ENCODE data around the gene ANKFN1.

The ANKFN1 gene

GRCh38 chr17:56506349-56506748 lies 353.1 kb downstream of the ANKFN1 start:
- Histone ChIP-seq H3K9me3 (ENCODE audit: control insufficient read depth in 1 of 2, low read length in 2 of 2) (no peaks in the 10 kb centered on the region), H3K4me1 (ENCODE audit: control insufficient read depth in 1 of 2, insufficient read depth in 2 of 2, low read length in 2 of 2) (no peaks in the 10 kb centered on the region), H3K27me3 (ENCODE audit: control insufficient read depth in 1 of 2, insufficient read depth in 2 of 2, low read length in 2 of 2) (no peaks in the 10 kb centered on the region), H3K9ac (ENCODE audit: low read depth in 1 of 2, low read length in 2 of 2) (no peak overlapping the region), H3K27ac (ENCODE audit: low read depth, low read length) (no peak overlapping the region), H3K4me3 (ENCODE audit: low read depth in 1 of 2, low read length in 2 of 2) (no peak overlapping the region), H3K36me3 (ENCODE audit: control insufficient read depth in 1 of 2, insufficient read depth in 2 of 2, low read length in 2 of 2) (no peaks in the 10 kb centered on the region)

GRCh38 chr17:56510554-56511342 lies 357.5 kb downstream of the ANKFN1 start:
- H3K36me3 ChIP-seq (ENCODE audit: control insufficient read depth in 1 of 2, insufficient read depth in 2 of 2, low read length in 2 of 2): no peaks in the 10 kb centered on the region
- H3K4me1 ChIP-seq (ENCODE audit: control insufficient read depth in 1 of 2, insufficient read depth in 2 of 2, low read length in 2 of 2): no peaks in the 10 kb centered on the region
- H3K4me3 ChIP-seq (ENCODE audit: low read depth in 1 of 2, low read length in 2 of 2): no peak overlapping the region
- no peak overlapping the region for H3K27ac ChIP-seq (ENCODE audit: low read depth, low read length)
- H3K9ac ChIP-seq (ENCODE audit: low read depth in 1 of 2, low read length in 2 of 2): no peak overlapping the region
- H3K27me3 ChIP-seq (ENCODE audit: control insufficient read depth in 1 of 2, insufficient read depth in 2 of 2, low read length in 2 of 2): no peaks in the 10 kb centered on the region
- no peaks in the 10 kb centered on the region for H3K9me3 ChIP-seq (ENCODE audit: control insufficient read depth in 1 of 2, low read length in 2 of 2)

- H3K4me1 ChIP-seq (ENCODE audit: control insufficient read depth in 1 of 2, insufficient read depth in 2 of 2, low read length in 2 of 2): no peaks in the 10 kb centered on the region
- no peak overlapping the region for H3K4me3 ChIP-seq (ENCODE audit: low read depth in 1 of 2, low read length in 2 of 2)
- H3K27me3 ChIP-seq (ENCODE audit: control insufficient read depth in 1 of 2, insufficient read depth in 2 of 2, low read length in 2 of 2): no peaks in the 10 kb centered on the region
- H3K9me3 ChIP-seq (ENCODE audit: control insufficient read depth in 1 of 2, low read length in 2 of 2): no peaks in the 10 kb centered on the region
- no peaks in the 10 kb centered on the region for H3K36me3 ChIP-seq (ENCODE audit: control insufficient read depth in 1 of 2, insufficient read depth in 2 of 2, low read length in 2 of 2)
- H3K9ac ChIP-seq (ENCODE audit: low read depth in 1 of 2, low read length in 2 of 2): no peak overlapping the region
- H3K27ac ChIP-seq (ENCODE audit: low read depth, low read length): no peak overlapping the region
Measured at GRCh38 chr17:56514264-56514663, 361.0 kb downstream of the ANKFN1 start.

- H3K4me1 ChIP-seq (ENCODE audit: control insufficient read depth in 1 of 2, insufficient read depth in 2 of 2, low read length in 2 of 2): no peaks in the 10 kb centered on the region
- H3K36me3 ChIP-seq (ENCODE audit: control insufficient read depth in 1 of 2, insufficient read depth in 2 of 2, low read length in 2 of 2): no peaks in the 10 kb centered on the region
- no peaks in the 10 kb centered on the region for H3K27me3 ChIP-seq (ENCODE audit: control insufficient read depth in 1 of 2, insufficient read depth in 2 of 2, low read length in 2 of 2)
- H3K27ac ChIP-seq (ENCODE audit: low read depth, low read length): no peak overlapping the region
- H3K4me3 ChIP-seq (ENCODE audit: low read depth in 1 of 2, low read length in 2 of 2): no peak overlapping the region
- H3K9me3 ChIP-seq (ENCODE audit: control insufficient read depth in 1 of 2, low read length in 2 of 2): no peaks in the 10 kb centered on the region
- H3K9ac ChIP-seq (ENCODE audit: low read depth in 1 of 2, low read length in 2 of 2): no peak overlapping the region
Measured at GRCh38 chr17:56514899-56515298, 361.6 kb downstream of the ANKFN1 start.

GRCh38 chr17:56521414-56522141 lies 368.3 kb downstream of the ANKFN1 start:
- Histone ChIP-seq H3K27ac (ENCODE audit: low read depth, low read length) (no peak overlapping the region), H3K36me3 (ENCODE audit: control insufficient read depth in 1 of 2, insufficient read depth in 2 of 2, low read length in 2 of 2) (no peaks in the 10 kb centered on the region), H3K4me3 (ENCODE audit: low read depth in 1 of 2, low read length in 2 of 2) (no peak overlapping the region), H3K9me3 (ENCODE audit: control insufficient read depth in 1 of 2, low read length in 2 of 2) (no peaks in the 10 kb centered on the region), H3K9ac (ENCODE audit: low read depth in 1 of 2, low read length in 2 of 2) (no peak overlapping the region), H3K27me3 (ENCODE audit: control insufficient read depth in 1 of 2, insufficient read depth in 2 of 2, low read length in 2 of 2) (no peaks in the 10 kb centered on the region), H3K4me1 (ENCODE audit: control insufficient read depth in 1 of 2, insufficient read depth in 2 of 2, low read length in 2 of 2) (no peaks in the 10 kb centered on the region)

- Histone ChIP-seq H3K27ac (ENCODE audit: low read depth, low read length) (no peak overlapping the region), H3K4me3 (ENCODE audit: low read depth in 1 of 2, low read length in 2 of 2) (no peak overlapping the region), H3K27me3 (ENCODE audit: control insufficient read depth in 1 of 2, insufficient read depth in 2 of 2, low read length in 2 of 2) (no peaks in the 10 kb centered on the region), H3K36me3 (ENCODE audit: control insufficient read depth in 1 of 2, insufficient read depth in 2 of 2, low read length in 2 of 2) (no peaks in the 10 kb centered on the region), H3K9me3 (ENCODE audit: control insufficient read depth in 1 of 2, low read length in 2 of 2) (no peaks in the 10 kb centered on the region), H3K4me1 (ENCODE audit: control insufficient read depth in 1 of 2, insufficient read depth in 2 of 2, low read length in 2 of 2) (no peaks in the 10 kb centered on the region), H3K9ac (ENCODE audit: low read depth in 1 of 2, low read length in 2 of 2) (no peak overlapping the region)
Measured at GRCh38 chr17:56523042-56523441, 369.8 kb downstream of the ANKFN1 start.

- no peak overlapping the region for H3K27ac ChIP-seq (ENCODE audit: low read depth, low read length)
- H3K36me3 ChIP-seq (ENCODE audit: control insufficient read depth in 1 of 2, insufficient read depth in 2 of 2, low read length in 2 of 2): no peaks in the 10 kb centered on the region
- H3K9ac ChIP-seq (ENCODE audit: low read depth in 1 of 2, low read length in 2 of 2): no peak overlapping the region
- H3K27me3 ChIP-seq (ENCODE audit: control insufficient read depth in 1 of 2, insufficient read depth in 2 of 2, low read length in 2 of 2): peaks cover 0 to 5% of the 10 kb centered on the region in 2 donors
- no peaks in the 10 kb centered on the region for H3K9me3 ChIP-seq (ENCODE audit: control insufficient read depth in 1 of 2, low read length in 2 of 2)
- no peak overlapping the region for H3K4me3 ChIP-seq (ENCODE audit: low read depth in 1 of 2, low read length in 2 of 2)
- H3K4me1 ChIP-seq (ENCODE audit: control insufficient read depth in 1 of 2, insufficient read depth in 2 of 2, low read length in 2 of 2): no peaks in the 10 kb centered on the region
Measured at GRCh38 chr17:56528696-56529095, 375.4 kb downstream of the ANKFN1 start.

- H3K27ac ChIP-seq (ENCODE audit: low read depth, low read length): no peak overlapping the region
- no peaks in the 10 kb centered on the region for H3K4me1 ChIP-seq (ENCODE audit: control insufficient read depth in 1 of 2, insufficient read depth in 2 of 2, low read length in 2 of 2)
- peaks cover 0 to 5% of the 10 kb centered on the region in 2 donors for H3K27me3 ChIP-seq (ENCODE audit: control insufficient read depth in 1 of 2, insufficient read depth in 2 of 2, low read length in 2 of 2)
- no peak overlapping the region for H3K9ac ChIP-seq (ENCODE audit: low read depth in 1 of 2, low read length in 2 of 2)
- no peak overlapping the region for H3K4me3 ChIP-seq (ENCODE audit: low read depth in 1 of 2, low read length in 2 of 2)
- H3K36me3 ChIP-seq (ENCODE audit: control insufficient read depth in 1 of 2, insufficient read depth in 2 of 2, low read length in 2 of 2): no peaks in the 10 kb centered on the region
- no peaks in the 10 kb centered on the region for H3K9me3 ChIP-seq (ENCODE audit: control insufficient read depth in 1 of 2, low read length in 2 of 2)
Measured at GRCh38 chr17:56532926-56533325, 379.7 kb downstream of the ANKFN1 start.

GRCh38 chr17:56536766-56537165 lies 383.5 kb downstream of the ANKFN1 start:
- no peak overlapping the region for H3K27ac ChIP-seq (ENCODE audit: low read depth, low read length)
- no peak overlapping the region for H3K9ac ChIP-seq (ENCODE audit: low read depth in 1 of 2, low read length in 2 of 2)
- peaks cover 0 to 5% of the 10 kb centered on the region in 2 donors for H3K27me3 ChIP-seq (ENCODE audit: control insufficient read depth in 1 of 2, insufficient read depth in 2 of 2, low read length in 2 of 2)
- H3K4me1 ChIP-seq (ENCODE audit: control insufficient read depth in 1 of 2, insufficient read depth in 2 of 2, low read length in 2 of 2): no peaks in the 10 kb centered on the region
- no peak overlapping the region for H3K4me3 ChIP-seq (ENCODE audit: low read depth in 1 of 2, low read length in 2 of 2)
- H3K36me3 ChIP-seq (ENCODE audit: control insufficient read depth in 1 of 2, insufficient read depth in 2 of 2, low read length in 2 of 2): no peaks in the 10 kb centered on the region
- no peaks in the 10 kb centered on the region for H3K9me3 ChIP-seq (ENCODE audit: control insufficient read depth in 1 of 2, low read length in 2 of 2)

GRCh38 chr17:56540836-56541235 lies 387.6 kb downstream of the ANKFN1 start:
- Histone ChIP-seq H3K9me3 (ENCODE audit: control insufficient read depth in 1 of 2, low read length in 2 of 2) (no peaks in the 10 kb centered on the region), H3K36me3 (ENCODE audit: control insufficient read depth in 1 of 2, insufficient read depth in 2 of 2, low read length in 2 of 2) (no peaks in the 10 kb centered on the region), H3K9ac (ENCODE audit: low read depth in 1 of 2, low read length in 2 of 2) (no peak overlapping the region), H3K4me3 (ENCODE audit: low read depth in 1 of 2, low read length in 2 of 2) (no peak overlapping the region), H3K27ac (ENCODE audit: low read depth, low read length) (no peak overlapping the region), H3K27me3 (ENCODE audit: control insufficient read depth in 1 of 2, insufficient read depth in 2 of 2, low read length in 2 of 2) (no peaks in the 10 kb centered on the region), H3K4me1 (ENCODE audit: control insufficient read depth in 1 of 2, insufficient read depth in 2 of 2, low read length in 2 of 2) (no peaks in the 10 kb centered on the region)

Data from duodenal mucosa (tissue), 2 donors.